Activated CD4-positive, alpha-beta T cell treated with anti-CD3 and anti-CD28 coated beads for 36 hours (primary cell): Measurements from ENCODE around the gene SFMBT1. TPM values are rescaled to one million over a fixed set of nuclear protein-coding genes. Genes with fewer than 3 reads are reported as not detected.
A peak's percentile ranks its signal among the peaks of the same experiment; 100 is the strongest.

Experiments
- ATAC-seq: fragments of 200-7000 bp; cut with Tn5 transposase; one replicate; pipeline ENCODE4 v1.10.0; 2021; ENCODE audit warnings: mild to moderate bottlenecking, moderate library complexity
- CTCF ChIA-PET: fragments of 350-600 bp; sonication (Branson Sonifier 250); formaldehyde crosslinking; loops from one replicate; lab custom pipeline; 2021; ENCODE audit warnings: antibody characterized with exemption; lab: Charles Lee
- POLR2A ChIA-PET: fragments of 350-600 bp; sonication (Branson Sonifier 250); formaldehyde crosslinking; loops from one replicate; lab custom pipeline; 2021; ENCODE audit warnings: antibody characterized with exemption, inconsistent platforms; lab: Charles Lee
- DNase-seq: peaks from one replicate; pipeline ENCODE4 v3.0.0-alpha.2; 2020
- H3K27ac Mint-ChIP-seq: one replicate; pipeline ENCODE4 v1.8.0; 2021; ENCODE audit warnings: mixed read lengths
- H3K27me3 Mint-ChIP-seq: one replicate; pipeline ENCODE4 v1.8.0; 2021; ENCODE audit warnings: mixed read lengths
- H3K36me3 Mint-ChIP-seq: one replicate; pipeline ENCODE4 v1.8.0; 2021; ENCODE audit warnings: low read depth, mixed read lengths
- H3K4me1 Mint-ChIP-seq: one replicate; pipeline ENCODE4 v1.8.0; 2021; ENCODE audit warnings: mixed read lengths
- H3K4me3 Mint-ChIP-seq: one replicate; pipeline ENCODE4 v1.8.0; 2021; ENCODE audit warnings: mild to moderate bottlenecking, moderate library complexity, mixed read lengths
- H3K9me3 Mint-ChIP-seq: one replicate; pipeline ENCODE4 v1.8.0; 2021; ENCODE audit warnings: low read depth, mixed read lengths
- intact Hi-C, 2 experiments: fragments of 100-400 bp; cut with DNase I in 1 of 2; cut with micrococcal nuclease in 1 of 2; formaldehyde crosslinking; loops; one replicate each; pipeline versions ENCODE4 v1.14.2 to v1.15.1; 2022 to 2024; cut with DNase I, micrococcal nuclease
- total RNA-seq, 2 experiments: library from RNA; stranded (reverse); gene quantifications; one replicate each; pipeline ENCODE4 v1.2.3, GENCODE V29; 2021

Gene SFMBT1, protein sequence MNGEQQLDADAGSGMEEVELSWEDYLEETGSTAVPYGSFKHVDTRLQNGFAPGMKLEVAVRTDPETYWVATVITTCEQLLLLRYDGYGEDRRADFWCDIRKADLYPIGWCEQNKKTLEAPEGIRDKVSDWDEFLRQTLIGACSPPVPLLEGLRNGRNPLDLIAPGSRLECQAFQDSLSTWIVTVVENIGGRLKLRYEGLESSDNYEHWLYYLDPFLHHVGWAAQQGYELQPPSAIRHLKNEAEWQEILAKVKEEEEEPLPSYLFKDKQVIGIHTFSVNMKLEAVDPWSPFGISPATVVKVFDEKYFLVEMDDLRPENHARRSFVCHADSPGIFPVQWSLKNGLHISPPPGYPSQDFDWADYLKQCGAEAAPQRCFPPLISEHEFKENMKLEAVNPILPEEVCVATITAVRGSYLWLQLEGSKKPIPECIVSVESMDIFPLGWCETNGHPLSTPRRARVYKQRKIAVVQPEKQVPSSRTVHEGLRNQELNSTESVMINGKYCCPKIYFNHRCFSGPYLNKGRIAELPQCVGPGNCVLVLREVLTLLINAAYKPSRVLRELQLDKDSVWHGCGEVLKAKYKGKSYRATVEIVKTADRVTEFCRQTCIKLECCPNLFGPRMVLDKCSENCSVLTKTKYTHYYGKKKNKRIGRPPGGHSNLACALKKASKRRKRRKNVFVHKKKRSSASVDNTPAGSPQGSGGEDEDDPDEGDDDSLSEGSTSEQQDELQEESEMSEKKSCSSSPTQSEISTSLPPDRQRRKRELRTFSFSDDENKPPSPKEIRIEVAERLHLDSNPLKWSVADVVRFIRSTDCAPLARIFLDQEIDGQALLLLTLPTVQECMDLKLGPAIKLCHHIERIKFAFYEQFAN
- 10 to 100 TPM; 14.5 to 20.3 TPM for total RNA-seq

DNA sequence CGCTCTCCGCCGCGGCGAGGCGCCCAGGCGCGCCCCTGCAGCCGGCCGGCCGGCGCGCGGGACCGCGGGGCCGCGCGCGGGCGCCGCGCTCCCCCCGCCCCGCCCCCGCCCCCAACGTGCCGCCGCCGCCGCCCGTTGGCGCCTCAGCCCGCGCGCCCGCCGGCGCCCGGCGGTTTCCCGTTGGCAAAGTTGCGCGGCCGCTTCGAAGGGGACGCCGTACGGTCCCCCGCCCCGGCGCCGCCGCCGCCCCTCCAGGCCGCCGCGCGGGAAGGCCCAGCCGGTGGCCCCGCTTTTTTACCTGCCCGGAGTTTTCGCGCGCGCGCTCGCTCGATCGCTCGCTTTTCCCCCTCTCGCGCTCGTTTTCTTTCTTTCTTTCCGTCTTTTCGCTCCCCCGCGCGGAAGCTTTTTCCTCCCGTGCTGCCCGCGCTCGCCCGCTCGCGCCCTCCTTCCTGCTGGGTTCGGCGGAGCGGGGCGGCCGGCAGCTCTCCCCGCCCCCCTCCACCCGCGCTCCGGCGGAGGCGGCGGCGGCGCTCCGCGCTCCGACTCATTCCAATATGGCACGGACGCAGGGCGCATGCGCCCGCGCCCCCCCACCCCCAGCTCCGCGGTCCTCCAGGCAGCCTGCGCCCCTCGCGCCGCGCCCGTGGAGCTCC lies at the start of gene SFMBT1:
TSS of gene SFMBT1 (minus strand) at position 556 of the 653 bp plus-strand sequence. CDS start 76,945 bp downstream, outside the sequence.
- CTCF ChIA-PET, result interaction anchor here (0.8 to 1.9 kb wide), 4 partner anchors 8 to 114 kb away, joined by 3 to 7 read pairs (median 4); no protein-coding TSS in a partner anchor
- peak within 1 kb of the TSS; percentile 96 for H3K27ac Mint-ChIP-seq
- peaks cover 43% of the 10 kb centered on the region for H3K4me1 Mint-ChIP-seq
- H3K9me3 Mint-ChIP-seq, result no peaks in the 10 kb centered on the region
- H3K4me3 Mint-ChIP-seq, result peak within 1 kb of the TSS; percentile 93
- no peaks in the 10 kb centered on the region for H3K27me3 Mint-ChIP-seq
- ATAC-seq, result peak; percentile 62
- intact Hi-C loops, result loop anchor here (1.0 to 10.0 kb wide), 13 partner anchors 27 to 839 kb away; partner anchors contain the start of genes SPCS1 (in 2 of the 2), ACTR8 (in 1 of the 2), GLT8D1 (in 1 of the 2) and NEK4 (in 1 of the 2)
- POLR2A ChIA-PET, result interaction anchor here (0.6 kb wide), 1 partner anchor 162 kb away, joined by 4 read pairs; no protein-coding TSS in a partner anchor
- H3K36me3 Mint-ChIP-seq, result peaks cover 5% of the 10 kb centered on the region
- peak; percentile 87 for DNase-seq

DNA sequence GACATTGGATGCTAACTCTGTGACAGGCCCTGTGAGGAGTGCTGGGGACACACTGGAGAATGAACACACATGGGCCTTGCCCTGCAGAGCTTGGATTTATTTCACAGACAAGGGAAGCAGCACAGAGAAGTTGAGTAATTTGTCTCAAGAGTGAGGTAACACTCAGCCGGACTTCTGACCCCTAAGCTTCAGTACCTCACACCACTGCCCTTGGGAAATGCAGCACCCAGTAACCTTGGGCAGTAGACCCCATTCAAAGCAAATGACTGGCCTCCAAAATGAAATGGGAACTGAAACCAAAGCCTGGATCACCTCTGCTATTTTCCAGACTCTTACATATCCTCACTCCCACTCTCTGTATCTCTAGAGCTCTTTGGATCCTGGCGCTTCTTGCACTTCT lies 47.1 kb upstream of the SFMBT1 start:
- Mint-ChIP-seq H3K4me3 (no peak overlapping the region), H3K36me3 (peaks cover 50% of the 10 kb centered on the region), H3K9me3 (no peaks in the 10 kb centered on the region), H3K4me1 (peaks cover 6% of the 10 kb centered on the region), H3K27ac (no peak overlapping the region), H3K27me3 (no peaks in the 10 kb centered on the region)
- no peak for DNase-seq
- ChIA-PET CTCF (interaction anchor here (0.6 to 1.5 kb wide), 2 partner anchors 16 to 126 kb away, joined by 3 to 5 read pairs; no protein-coding TSS in a partner anchor), POLR2A (interaction anchor here (0.7 kb wide), 1 partner anchor 17 kb away, joined by 3 read pairs; no protein-coding TSS in a partner anchor)
- intact Hi-C loops, result no loop called here
- no peak for ATAC-seq

DNA sequence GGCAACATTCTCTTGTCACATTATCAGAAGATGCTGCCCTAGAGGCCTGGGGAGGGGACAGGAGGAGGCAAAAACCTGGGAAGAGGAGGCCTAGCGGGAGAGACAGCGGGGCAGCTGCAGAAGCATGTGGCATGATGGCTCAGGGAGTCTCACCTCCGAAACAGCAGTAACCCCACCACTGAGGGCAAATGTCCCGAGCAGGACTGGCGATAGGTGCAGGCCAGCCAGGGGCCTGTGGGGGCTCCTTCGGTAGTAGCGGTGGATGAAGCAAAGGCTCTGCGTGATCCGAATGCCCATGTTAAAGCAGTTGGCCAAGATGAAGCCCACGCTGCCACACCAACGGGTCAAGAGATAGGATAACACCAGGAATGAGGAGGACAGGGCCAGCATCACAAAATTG lies 46.3 kb upstream of the SFMBT1 start:
- Mint-ChIP-seq H3K4me3 (no peak overlapping the region), H3K27me3 (no peaks in the 10 kb centered on the region), H3K27ac (no peak overlapping the region), H3K9me3 (no peaks in the 10 kb centered on the region), H3K36me3 (peaks cover 47% of the 10 kb centered on the region), H3K4me1 (no peaks in the 10 kb centered on the region)
- intact Hi-C loops, result no loop called here
- DNase-seq (no peak), ATAC-seq (no peak)
- POLR2A ChIA-PET, result no interaction called here
- CTCF ChIA-PET, result interaction anchor here (1.5 kb wide), 1 partner anchor 15 kb away, joined by 5 read pairs; no protein-coding TSS in a partner anchor

DNA sequence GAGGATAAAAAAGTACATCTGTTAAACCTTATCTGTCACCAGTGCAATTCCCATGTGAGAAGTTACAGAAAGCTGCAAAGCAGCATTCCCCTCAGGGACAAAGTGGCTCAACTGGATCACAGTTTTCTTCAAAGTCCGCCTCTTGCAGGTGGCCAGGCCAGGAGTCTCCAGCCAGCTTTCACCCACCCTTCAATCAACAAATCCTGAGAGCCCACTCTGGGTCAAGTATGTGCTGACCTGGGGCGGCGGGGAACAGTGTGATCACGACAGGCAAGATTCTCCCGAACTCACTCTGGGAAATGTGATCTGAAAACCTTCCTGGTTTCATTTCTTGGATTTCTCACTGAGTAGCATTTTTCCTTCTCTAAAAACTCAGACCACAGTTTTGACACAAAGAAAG lies 45.1 kb upstream of the SFMBT1 start:
- intact Hi-C loops, result no loop called here
- no peaks in the 10 kb centered on the region for H3K27me3 Mint-ChIP-seq
- CTCF ChIA-PET, result interaction anchor here (0.9 kb wide), 1 partner anchor 20 kb away, joined by 3 read pairs; no protein-coding TSS in a partner anchor
- ATAC-seq (no peak), DNase-seq (no peak)
- no peaks in the 10 kb centered on the region for H3K9me3 Mint-ChIP-seq
- H3K4me1 Mint-ChIP-seq, result no peaks in the 10 kb centered on the region
- no peak overlapping the region for H3K27ac Mint-ChIP-seq
- POLR2A ChIA-PET, result no interaction called here
- H3K4me3 Mint-ChIP-seq, result no peak overlapping the region
- H3K36me3 Mint-ChIP-seq, result peaks cover 48% of the 10 kb centered on the region

DNA sequence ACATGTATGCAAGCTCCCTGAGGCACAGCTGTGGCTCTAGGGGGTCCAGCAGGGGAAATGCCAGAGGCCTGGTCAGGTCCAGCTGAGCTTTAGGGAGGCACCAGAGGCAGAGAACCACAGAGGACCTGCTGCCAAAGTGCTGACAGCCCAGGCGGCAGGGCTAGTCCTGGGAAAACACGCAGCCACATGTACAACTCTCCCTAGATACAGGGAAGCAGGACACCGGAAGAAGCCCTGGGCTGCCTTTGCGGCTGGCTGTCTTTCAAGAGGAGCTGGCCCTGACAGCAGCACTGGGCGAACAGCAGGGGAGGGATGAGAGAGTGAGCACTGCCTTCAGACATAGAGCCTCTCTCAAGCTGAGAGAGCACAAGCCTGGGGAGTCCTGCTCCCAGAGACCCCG lies 43.6 kb upstream of the SFMBT1 start:
- intact Hi-C loops, result no loop called here
- H3K4me3 Mint-ChIP-seq, result no peak overlapping the region
- H3K9me3 Mint-ChIP-seq, result no peaks in the 10 kb centered on the region
- ATAC-seq, result no peak
- ChIA-PET POLR2A (interaction anchor here (0.6 kb wide), 1 partner anchor 217 kb away, joined by 4 read pairs; no protein-coding TSS in a partner anchor), CTCF (no interaction called here)
- H3K27me3 Mint-ChIP-seq, result no peaks in the 10 kb centered on the region
- no peak for DNase-seq
- peaks cover 1% of the 10 kb centered on the region for H3K4me1 Mint-ChIP-seq
- peaks cover 45% of the 10 kb centered on the region for H3K36me3 Mint-ChIP-seq
- no peak overlapping the region for H3K27ac Mint-ChIP-seq

DNA sequence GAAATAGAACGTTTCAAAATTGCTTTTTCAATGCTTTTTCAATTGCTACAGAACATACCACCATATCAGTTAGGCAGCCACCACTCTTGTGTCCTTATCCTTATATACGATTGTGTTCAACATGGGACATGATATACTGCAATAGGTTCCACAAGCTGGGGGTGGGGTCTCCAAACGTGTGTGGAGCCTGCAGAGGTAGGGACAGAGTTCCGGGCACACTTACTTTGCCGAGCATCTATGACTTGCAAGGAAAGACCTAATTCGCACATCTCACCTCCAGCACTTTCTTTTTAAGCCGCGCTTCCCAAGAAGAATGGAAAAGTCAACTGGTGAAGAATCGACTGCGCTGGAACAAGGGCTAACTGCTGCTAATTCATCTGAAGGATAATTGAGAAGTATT lies 39.6 kb upstream of the SFMBT1 start:
- no peak for DNase-seq
- POLR2A ChIA-PET, result no interaction called here
- ATAC-seq, result no peak
- no peak overlapping the region for H3K4me3 Mint-ChIP-seq
- no peak overlapping the region for H3K27ac Mint-ChIP-seq
- peaks cover 5% of the 10 kb centered on the region for H3K4me1 Mint-ChIP-seq
- peaks cover 22% of the 10 kb centered on the region for H3K36me3 Mint-ChIP-seq
- H3K9me3 Mint-ChIP-seq, result no peaks in the 10 kb centered on the region
- CTCF ChIA-PET, result no interaction called here
- intact Hi-C loops, result no loop called here
- no peaks in the 10 kb centered on the region for H3K27me3 Mint-ChIP-seq

DNA sequence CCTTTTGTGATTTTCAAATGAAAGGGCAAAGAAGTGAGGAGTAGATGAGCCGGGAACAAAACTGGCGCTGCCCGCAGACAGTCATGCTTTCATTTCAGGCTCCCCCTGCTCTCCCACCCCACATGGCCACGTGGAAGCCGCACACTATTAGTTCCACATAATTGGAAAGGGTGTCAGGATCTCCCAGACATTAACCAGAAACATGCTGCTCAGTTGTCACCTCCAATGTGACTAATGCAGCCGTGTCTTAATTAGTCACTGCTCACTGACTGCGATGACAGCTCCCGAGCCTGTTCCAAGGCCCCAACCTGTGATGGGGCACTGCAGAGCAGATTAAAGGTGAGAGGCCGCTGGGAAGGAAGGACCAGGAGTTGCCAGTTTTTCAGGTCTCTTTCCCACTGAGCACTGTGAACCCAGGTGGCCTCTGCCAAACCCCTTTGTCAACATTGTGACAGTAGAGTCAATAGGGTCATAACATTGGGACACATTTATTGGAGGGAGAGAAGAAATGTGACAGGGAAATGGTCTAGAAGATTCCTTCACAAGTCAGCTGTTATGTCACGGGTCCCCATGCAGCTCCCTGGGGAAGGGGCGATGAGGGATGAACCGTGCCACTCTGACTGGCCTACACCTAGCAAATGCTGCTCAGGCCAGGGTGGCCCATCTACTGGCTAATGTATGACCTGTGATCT lies 38.6 kb upstream of the SFMBT1 start:
- ChIA-PET POLR2A (no interaction called here), CTCF (interaction anchor here (0.6 to 1.2 kb wide), 2 partner anchors 13 to 49 kb away, joined by 3 read pairs; no protein-coding TSS in a partner anchor)
- DNase-seq, result peak; percentile 44
- Mint-ChIP-seq H3K4me3 (no peak overlapping the region), H3K36me3 (peaks cover 14% of the 10 kb centered on the region), H3K27ac (peak overlapping the region; percentile 29), H3K9me3 (no peaks in the 10 kb centered on the region), H3K27me3 (no peaks in the 10 kb centered on the region), H3K4me1 (peaks cover 5% of the 10 kb centered on the region)
- intact Hi-C loops, result no loop called here
- ATAC-seq, result peak; percentile 88

DNA sequence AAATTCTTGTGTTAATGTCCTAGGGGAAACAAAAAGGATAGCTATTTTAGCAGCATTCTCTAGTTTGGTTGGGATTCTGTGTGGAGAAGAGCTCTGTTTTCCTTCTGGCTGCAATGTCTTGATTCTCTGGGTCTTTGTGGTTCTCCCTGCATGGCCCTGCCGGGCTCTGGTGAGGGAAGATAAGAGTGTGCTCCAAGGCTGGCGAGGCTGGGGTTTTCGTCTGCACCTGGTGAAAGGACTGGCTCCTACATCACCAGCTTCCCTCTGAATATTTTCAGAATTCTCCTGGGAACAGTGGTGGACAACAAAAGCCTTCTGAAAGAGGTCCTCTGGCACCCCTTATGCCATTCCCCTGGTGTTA lies 38.1 kb upstream of the SFMBT1 start:
- Mint-ChIP-seq H3K4me3 (no peak overlapping the region), H3K9me3 (no peaks in the 10 kb centered on the region), H3K4me1 (peaks cover 5% of the 10 kb centered on the region), H3K27me3 (no peaks in the 10 kb centered on the region), H3K27ac (no peak overlapping the region), H3K36me3 (peaks cover 13% of the 10 kb centered on the region)
- ChIA-PET POLR2A (no interaction called here), CTCF (interaction anchor here (0.6 to 1.2 kb wide), 3 partner anchors 14 to 460 kb away, joined by 3 read pairs; no protein-coding TSS in a partner anchor)
- intact Hi-C loops, result no loop called here
- peak; percentile 5 for ATAC-seq
- DNase-seq, result no peak

DNA sequence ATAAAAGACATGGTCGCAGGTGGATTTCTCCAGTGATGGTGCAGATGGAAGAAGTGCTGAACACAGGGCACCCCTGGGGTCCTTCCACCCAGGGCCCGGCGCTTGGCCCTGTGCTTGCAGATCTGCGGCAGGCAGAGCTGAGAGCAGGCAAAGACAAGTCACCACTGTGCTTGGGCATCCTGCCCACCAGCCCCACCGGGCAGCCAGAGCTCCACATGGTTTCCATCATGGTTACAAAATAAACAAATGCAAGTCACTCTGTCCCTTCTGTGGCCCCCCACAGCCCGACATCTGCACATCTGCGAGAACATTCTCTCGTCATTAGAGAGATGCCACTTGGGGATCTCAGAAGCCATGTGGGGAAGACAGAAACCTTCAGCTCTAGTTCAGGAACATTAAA lies 37.6 kb upstream of the SFMBT1 start:
- peaks cover 5% of the 10 kb centered on the region for H3K4me1 Mint-ChIP-seq
- H3K27ac Mint-ChIP-seq, result no peak overlapping the region
- peaks cover 13% of the 10 kb centered on the region for H3K36me3 Mint-ChIP-seq
- ChIA-PET POLR2A (no interaction called here), CTCF (interaction anchor here (0.6 to 1.2 kb wide), 2 partner anchors 14 to 460 kb away, joined by 3 read pairs; no protein-coding TSS in a partner anchor)
- DNase-seq (no peak), ATAC-seq (no peak)
- no peaks in the 10 kb centered on the region for H3K27me3 Mint-ChIP-seq
- H3K9me3 Mint-ChIP-seq, result no peaks in the 10 kb centered on the region
- H3K4me3 Mint-ChIP-seq, result no peak overlapping the region
- intact Hi-C loops, result no loop called here

DNA sequence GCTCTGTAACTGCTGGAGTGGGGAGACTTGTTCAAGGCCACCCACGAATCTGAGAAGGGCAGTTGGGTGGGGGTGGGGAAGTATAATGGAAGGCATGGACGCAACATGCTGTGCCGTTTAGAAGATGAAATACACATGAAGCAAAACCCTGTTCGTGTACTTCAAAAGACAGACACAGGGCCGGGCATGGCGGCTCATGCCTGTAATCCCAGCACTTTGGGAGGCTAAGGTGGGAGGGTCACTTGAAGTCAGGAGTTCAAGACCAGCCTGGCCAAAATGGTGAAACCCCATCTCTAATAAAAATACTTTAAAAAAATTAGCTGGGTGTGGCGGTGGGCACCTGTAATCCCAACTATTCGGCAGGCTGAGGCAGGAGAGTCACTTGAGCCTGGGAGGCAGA lies 36.9 kb upstream of the SFMBT1 start:
- H3K9me3 Mint-ChIP-seq, result no peaks in the 10 kb centered on the region
- CTCF ChIA-PET, result no interaction called here
- intact Hi-C loops, result no loop called here
- no peak overlapping the region for H3K27ac Mint-ChIP-seq
- peaks cover 8% of the 10 kb centered on the region for H3K36me3 Mint-ChIP-seq
- H3K4me1 Mint-ChIP-seq, result peaks cover 5% of the 10 kb centered on the region
- no peaks in the 10 kb centered on the region for H3K27me3 Mint-ChIP-seq
- ATAC-seq (no peak), DNase-seq (no peak)
- POLR2A ChIA-PET, result no interaction called here
- no peak overlapping the region for H3K4me3 Mint-ChIP-seq
